ENCODE results near the gene PFDN1. TPM values are rescaled to one million over a fixed set of nuclear protein-coding genes. Genes with fewer than 3 reads are reported as not detected.

The PFDN1 gene
- total and polyA plus RNA-seq, 5 donors from 2014 or later, result 34.3 to 152 (median 109) TPM

DNA sequence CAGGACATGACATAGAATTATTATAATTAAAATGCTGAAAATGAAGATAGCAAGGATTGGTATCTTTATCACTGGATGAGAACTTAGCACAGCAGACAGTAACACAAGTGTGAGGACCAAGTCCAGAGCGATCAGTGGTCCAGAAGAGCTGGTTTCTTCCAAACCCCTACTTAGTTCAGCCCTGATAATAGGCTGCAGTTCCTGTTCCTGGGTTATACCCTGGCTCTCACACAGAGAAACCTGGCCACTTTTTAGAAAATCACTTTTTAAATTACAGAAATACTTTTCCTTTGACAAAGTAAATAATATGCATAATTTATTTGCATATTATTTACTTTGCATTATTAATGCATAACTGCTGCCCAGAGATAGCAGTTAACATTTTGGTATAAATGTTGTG lies 87.6 kb downstream of the PFDN1 start:
- DNase-seq (no peak), ATAC-seq (ENCODE audit: low read depth in 2 of 2) (no peak)
- Mint-ChIP-seq H3K27ac (no peak overlapping the region), H3K9me3 (no peaks in the 10 kb centered on the region), H3K4me3 (no peak overlapping the region), H3K4me1 (no peaks in the 10 kb centered on the region), H3K36me3 (no peaks in the 10 kb centered on the region), H3K27me3 (no peaks in the 10 kb centered on the region)
- H3K27ac ChIP-seq (ENCODE audit: insufficient read depth, low read length, poor library complexity, severe bottlenecking), result no peak overlapping the region
- no peaks in the 10 kb centered on the region for H3K9me3 ChIP-seq (ENCODE audit: control insufficient read depth in 2 of 2, low read length in 2 of 2)
- no peaks in the 10 kb centered on the region for H3K36me3 ChIP-seq (ENCODE audit: control insufficient read depth, insufficient read depth, low read length)
- H3K4me1 ChIP-seq (ENCODE audit: control insufficient read depth, insufficient read depth, low read length, poor library complexity, severe bottlenecking), result no peaks in the 10 kb centered on the region
- H3K27me3 ChIP-seq (ENCODE audit: control insufficient read depth, insufficient read depth, low read length), result no peaks in the 10 kb centered on the region
- no peak overlapping the region for H3K4me3 ChIP-seq (ENCODE audit: low read depth, low read length)

- Mint-ChIP-seq H3K27me3 (no peaks in the 10 kb centered on the region), H3K36me3 (no peaks in the 10 kb centered on the region), H3K4me1 (no peaks in the 10 kb centered on the region), H3K9me3 (no peaks in the 10 kb centered on the region), H3K4me3 (no peak overlapping the region), H3K27ac (peak overlapping the region in 1 of 3 donors; percentile 22)
- H3K27ac ChIP-seq (ENCODE audit: insufficient read depth, low read length, poor library complexity, severe bottlenecking), result no peak overlapping the region
- no peaks in the 10 kb centered on the region for H3K9me3 ChIP-seq (ENCODE audit: control insufficient read depth in 2 of 2, low read length in 2 of 2)
- H3K4me3 ChIP-seq (ENCODE audit: low read depth, low read length), result no peak overlapping the region
- DNase-seq, result no peak
- no peaks in the 10 kb centered on the region for H3K27me3 ChIP-seq (ENCODE audit: control insufficient read depth, insufficient read depth, low read length)
- H3K36me3 ChIP-seq (ENCODE audit: control insufficient read depth, insufficient read depth, low read length), result no peaks in the 10 kb centered on the region
- ATAC-seq (ENCODE audit: low read depth in 2 of 2), result no peak
- H3K4me1 ChIP-seq (ENCODE audit: control insufficient read depth, insufficient read depth, low read length, poor library complexity, severe bottlenecking), result no peaks in the 10 kb centered on the region
Observed at GRCh38 chr5:140214831-140215230, 88.1 kb downstream of the PFDN1 start.

GRCh38 chr5:140213370-140213983 lies 89.4 kb downstream of the PFDN1 start:
- Histone ChIP-seq H3K27ac (ENCODE audit: insufficient read depth, low read length, poor library complexity, severe bottlenecking) (no peak overlapping the region), H3K36me3 (ENCODE audit: control insufficient read depth, insufficient read depth, low read length) (no peaks in the 10 kb centered on the region), H3K27me3 (ENCODE audit: control insufficient read depth, insufficient read depth, low read length) (no peaks in the 10 kb centered on the region), H3K9me3 (ENCODE audit: control insufficient read depth in 2 of 2, low read length in 2 of 2) (no peaks in the 10 kb centered on the region), H3K4me3 (ENCODE audit: low read depth, low read length) (no peak overlapping the region), H3K4me1 (ENCODE audit: control insufficient read depth, insufficient read depth, low read length, poor library complexity, severe bottlenecking) (no peaks in the 10 kb centered on the region)
- DNase-seq, result no peak
- ATAC-seq (ENCODE audit: low read depth in 2 of 2), result no peak
- Mint-ChIP-seq H3K4me3 (no peak overlapping the region), H3K4me1 (no peaks in the 10 kb centered on the region), H3K27me3 (no peaks in the 10 kb centered on the region), H3K27ac (no peak overlapping the region), H3K9me3 (no peaks in the 10 kb centered on the region), H3K36me3 (no peaks in the 10 kb centered on the region)

GRCh38 chr5:140208065-140208464 lies 94.8 kb downstream of the PFDN1 start:
- Mint-ChIP-seq H3K36me3 (peaks cover 3% of the 10 kb centered on the region), H3K4me1 (peaks cover 0 to 6% (median under 1%) of the 10 kb centered on the region in 4 donors), H3K27me3 (no peaks in the 10 kb centered on the region), H3K4me3 (no peak overlapping the region), H3K9me3 (peaks cover 0 to 3% (median 0%) of the 10 kb centered on the region in 7 donors), H3K27ac (no peak overlapping the region)
- Histone ChIP-seq H3K36me3 (ENCODE audit: control insufficient read depth, insufficient read depth, low read length) (no peaks in the 10 kb centered on the region), H3K4me1 (ENCODE audit: control insufficient read depth, insufficient read depth, low read length, poor library complexity, severe bottlenecking) (no peaks in the 10 kb centered on the region), H3K27ac (ENCODE audit: insufficient read depth, low read length, poor library complexity, severe bottlenecking) (no peak overlapping the region), H3K4me3 (ENCODE audit: low read depth, low read length) (no peak overlapping the region), H3K9me3 (ENCODE audit: control insufficient read depth in 2 of 2, low read length in 2 of 2) (no peaks in the 10 kb centered on the region), H3K27me3 (ENCODE audit: control insufficient read depth, insufficient read depth, low read length) (no peaks in the 10 kb centered on the region)
- ATAC-seq (ENCODE audit: low read depth in 2 of 2) (no peak), DNase-seq (no peak)

DNA sequence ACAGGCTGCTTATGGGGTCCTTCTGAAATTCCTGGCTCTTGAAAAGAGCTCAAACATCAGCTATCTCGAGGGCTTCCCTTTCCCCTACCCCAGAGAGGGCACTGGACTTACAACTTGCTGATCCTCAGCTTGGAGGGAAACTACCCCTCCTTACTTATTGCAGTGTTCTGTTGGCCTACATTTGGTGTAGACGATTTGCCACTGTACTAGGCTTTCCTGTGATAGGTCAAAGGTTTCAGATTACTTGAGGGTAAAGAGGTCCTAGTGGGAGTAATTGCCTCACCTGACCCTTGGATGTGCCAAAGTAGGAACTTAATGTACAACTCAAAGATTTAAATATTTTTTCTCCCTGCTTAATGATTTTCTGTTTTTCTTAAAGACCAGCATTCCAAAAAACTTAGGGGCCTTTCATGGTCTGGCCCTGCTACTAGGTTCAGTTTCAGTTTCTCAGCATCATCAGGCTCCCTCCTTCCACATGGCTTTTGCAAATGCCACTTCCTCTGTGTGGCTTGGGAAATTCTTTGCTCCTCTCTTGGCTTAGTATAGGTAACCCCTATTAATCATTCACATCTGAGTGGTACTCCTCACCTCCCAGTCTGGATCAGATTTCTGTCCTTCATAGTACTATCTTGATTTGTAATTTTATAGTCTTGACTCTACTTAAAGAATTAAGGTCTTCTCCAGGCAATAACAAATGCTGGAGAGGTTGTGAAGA lies 95.5 kb downstream of the PFDN1 start:
- peaks cover 3% of the 10 kb centered on the region for H3K36me3 Mint-ChIP-seq
- H3K4me1 Mint-ChIP-seq, result peaks cover 0 to 6% (median under 1%) of the 10 kb centered on the region in 4 donors
- no peak overlapping the region for H3K27ac Mint-ChIP-seq
- ATAC-seq (ENCODE audit: low read depth in 2 of 2), result no peak
- no peak overlapping the region for H3K4me3 Mint-ChIP-seq
- Histone ChIP-seq H3K4me3 (ENCODE audit: low read depth, low read length) (no peak overlapping the region), H3K4me1 (ENCODE audit: control insufficient read depth, insufficient read depth, low read length, poor library complexity, severe bottlenecking) (no peaks in the 10 kb centered on the region), H3K36me3 (ENCODE audit: control insufficient read depth, insufficient read depth, low read length) (no peaks in the 10 kb centered on the region), H3K27ac (ENCODE audit: insufficient read depth, low read length, poor library complexity, severe bottlenecking) (no peak overlapping the region), H3K27me3 (ENCODE audit: control insufficient read depth, insufficient read depth, low read length) (no peaks in the 10 kb centered on the region), H3K9me3 (ENCODE audit: control insufficient read depth in 2 of 2, low read length in 2 of 2) (no peaks in the 10 kb centered on the region)
- H3K9me3 Mint-ChIP-seq, result peaks cover 0 to 3% (median 0%) of the 10 kb centered on the region in 7 donors
- no peak for DNase-seq
- no peaks in the 10 kb centered on the region for H3K27me3 Mint-ChIP-seq

GRCh38 chr5:140205952-140206351 lies 96.9 kb downstream of the PFDN1 start:
- peaks cover 0 to 6% (median under 1%) of the 10 kb centered on the region in 4 donors for H3K4me1 Mint-ChIP-seq
- ATAC-seq (ENCODE audit: low read depth in 2 of 2), result no peak

GRCh38 chr5:140205216-140205615 lies 97.7 kb downstream of the PFDN1 start:
- DNase-seq (no peak), ATAC-seq (ENCODE audit: low read depth in 2 of 2) (no peak)
- no peak overlapping the region for H3K27ac Mint-ChIP-seq
- Histone ChIP-seq H3K9me3 (ENCODE audit: control insufficient read depth in 2 of 2, low read length in 2 of 2) (no peaks in the 10 kb centered on the region), H3K36me3 (ENCODE audit: control insufficient read depth, insufficient read depth, low read length) (no peaks in the 10 kb centered on the region), H3K27me3 (ENCODE audit: control insufficient read depth, insufficient read depth, low read length) (no peaks in the 10 kb centered on the region), H3K27ac (ENCODE audit: insufficient read depth, low read length, poor library complexity, severe bottlenecking) (no peak overlapping the region), H3K4me1 (ENCODE audit: control insufficient read depth, insufficient read depth, low read length, poor library complexity, severe bottlenecking) (no peaks in the 10 kb centered on the region), H3K4me3 (ENCODE audit: low read depth, low read length) (no peak overlapping the region)
- H3K27me3 Mint-ChIP-seq, result no peaks in the 10 kb centered on the region
- H3K9me3 Mint-ChIP-seq, result peaks cover 0 to 4% (median 0%) of the 10 kb centered on the region in 7 donors
- H3K36me3 Mint-ChIP-seq, result peaks cover 3% of the 10 kb centered on the region
- H3K4me1 Mint-ChIP-seq, result peaks cover 0 to 6% (median under 1%) of the 10 kb centered on the region in 4 donors
- H3K4me3 Mint-ChIP-seq, result no peak overlapping the region

More at GRCh38 chr5:140205952-140206351, 96.9 kb downstream of the PFDN1 start:
- no peak overlapping the region for H3K4me3 Mint-ChIP-seq
- no peak overlapping the region for H3K4me3 ChIP-seq (ENCODE audit: low read depth, low read length)
- H3K36me3 Mint-ChIP-seq, result peaks cover 3% of the 10 kb centered on the region
- H3K9me3 Mint-ChIP-seq, result peaks cover 0 to 4% (median 0%) of the 10 kb centered on the region in 7 donors
- no peaks in the 10 kb centered on the region for H3K27me3 Mint-ChIP-seq
- H3K36me3 ChIP-seq (ENCODE audit: control insufficient read depth, insufficient read depth, low read length), result no peaks in the 10 kb centered on the region
- no peaks in the 10 kb centered on the region for H3K27me3 ChIP-seq (ENCODE audit: control insufficient read depth, insufficient read depth, low read length)
- H3K4me1 ChIP-seq (ENCODE audit: control insufficient read depth, insufficient read depth, low read length, poor library complexity, severe bottlenecking), result no peaks in the 10 kb centered on the region
- no peaks in the 10 kb centered on the region for H3K9me3 ChIP-seq (ENCODE audit: control insufficient read depth in 2 of 2, low read length in 2 of 2)
- no peak overlapping the region for H3K27ac Mint-ChIP-seq
- no peak for DNase-seq
- no peak overlapping the region for H3K27ac ChIP-seq (ENCODE audit: insufficient read depth, low read length, poor library complexity, severe bottlenecking)

DNA sequence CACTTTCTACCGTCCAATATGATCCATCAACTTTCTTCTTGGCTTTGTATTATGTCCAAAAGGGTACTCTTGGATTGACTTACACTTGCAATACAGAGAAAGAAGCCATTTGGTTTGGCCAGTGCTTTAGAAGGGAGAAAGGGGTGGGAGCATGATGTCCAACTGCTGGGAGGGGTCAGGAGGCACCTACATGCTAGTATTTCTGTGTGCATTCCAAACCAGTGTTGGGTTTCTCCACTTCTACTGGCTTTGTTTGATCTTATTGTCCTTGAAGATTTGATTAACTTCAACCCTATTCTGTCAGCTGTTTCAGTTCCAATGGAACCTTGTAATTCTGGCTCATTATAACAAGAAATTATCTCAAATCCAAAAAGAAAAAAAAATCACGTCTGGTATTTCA lies 100.3 kb downstream of the PFDN1 start:
- H3K4me1 Mint-ChIP-seq, result peaks cover 0 to under 1% (median under 1%) of the 10 kb centered on the region in 4 donors
- H3K27ac Mint-ChIP-seq, result no peak overlapping the region
- H3K27me3 Mint-ChIP-seq, result no peaks in the 10 kb centered on the region
- peaks cover 4% of the 10 kb centered on the region for H3K36me3 Mint-ChIP-seq
- DNase-seq (no peak), ATAC-seq (ENCODE audit: low read depth in 2 of 2) (no peak)
- no peak overlapping the region for H3K4me3 ChIP-seq (ENCODE audit: low read depth, low read length)
- H3K27ac ChIP-seq (ENCODE audit: insufficient read depth, low read length, poor library complexity, severe bottlenecking), result no peak overlapping the region
- H3K9me3 ChIP-seq (ENCODE audit: control insufficient read depth in 2 of 2, low read length in 2 of 2), result no peaks in the 10 kb centered on the region
- no peaks in the 10 kb centered on the region for H3K27me3 ChIP-seq (ENCODE audit: control insufficient read depth, insufficient read depth, low read length)
- H3K4me1 ChIP-seq (ENCODE audit: control insufficient read depth, insufficient read depth, low read length, poor library complexity, severe bottlenecking), result no peaks in the 10 kb centered on the region
- peaks cover 0 to 3% (median 0%) of the 10 kb centered on the region in 7 donors for H3K9me3 Mint-ChIP-seq
- H3K36me3 ChIP-seq (ENCODE audit: control insufficient read depth, insufficient read depth, low read length), result no peaks in the 10 kb centered on the region
- no peak overlapping the region for H3K4me3 Mint-ChIP-seq
